ENCODE results near the gene VAC14.
"Not testable (repeated sequence)": the region's sequence is repeated elsewhere in the genome, so short reads cannot be mapped to it uniquely, and the experiment has no call there.

VAC14 gene

GRCh38 chr16:70646260-70647241, 154.4 kb downstream of the VAC14 start, which contains the start of gene IL34:
TSS of gene IL34 (plus strand) at chr16:70646559. CDS start at chr16:70646948, 389 bp downstream.
- DNase-seq (ENCODE audit: low read depth in 2 of 2) = no peak

- DNase-seq (ENCODE audit: low read depth in 2 of 2) = no peak
These were observed 156.0 kb downstream of the VAC14 start for GRCh38 chr16:70644763-70645597.

DNA sequence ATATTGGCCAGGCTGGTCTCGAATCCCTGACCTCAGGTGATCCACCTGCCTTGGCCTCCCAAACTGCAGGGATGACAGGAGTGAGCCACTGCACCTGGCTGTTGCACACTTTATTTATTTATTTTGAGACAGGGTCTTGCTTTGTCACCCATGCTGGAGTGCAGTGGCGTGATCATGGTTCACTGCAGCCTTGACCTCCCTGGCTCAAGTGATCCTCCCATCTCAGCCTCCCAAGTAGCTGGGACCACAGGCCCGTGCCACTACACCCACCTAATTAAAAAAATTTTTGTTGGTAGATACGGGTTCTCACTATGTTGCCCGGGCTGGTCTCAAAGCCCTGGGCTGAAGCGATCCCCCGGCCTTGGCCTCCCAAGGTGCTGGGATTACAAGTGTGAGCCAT, 157.7 kb downstream of the VAC14 start:
- not testable (repeated sequence) for DNase-seq (ENCODE audit: low read depth in 2 of 2)

DNA sequence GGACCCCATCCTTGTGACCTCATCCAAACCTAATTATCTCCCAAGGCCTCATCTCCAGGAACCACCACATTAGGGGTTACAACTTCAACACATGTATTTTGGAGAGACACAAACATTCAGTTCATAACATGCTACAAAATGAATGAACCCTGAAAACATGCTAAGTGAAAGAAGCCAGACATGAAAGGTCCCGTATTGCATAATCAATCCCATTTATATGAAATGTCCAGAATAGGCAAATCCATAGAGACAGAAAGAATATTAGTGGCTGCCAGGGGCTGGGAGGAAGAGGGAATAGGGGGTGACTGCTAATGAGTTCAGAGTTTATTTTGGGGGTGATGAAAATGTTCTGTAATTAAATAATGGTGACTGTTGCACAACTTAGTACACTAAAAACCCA, 158.3 kb downstream of the VAC14 start:
- no peak for DNase-seq (ENCODE audit: low read depth in 2 of 2)

DNA sequence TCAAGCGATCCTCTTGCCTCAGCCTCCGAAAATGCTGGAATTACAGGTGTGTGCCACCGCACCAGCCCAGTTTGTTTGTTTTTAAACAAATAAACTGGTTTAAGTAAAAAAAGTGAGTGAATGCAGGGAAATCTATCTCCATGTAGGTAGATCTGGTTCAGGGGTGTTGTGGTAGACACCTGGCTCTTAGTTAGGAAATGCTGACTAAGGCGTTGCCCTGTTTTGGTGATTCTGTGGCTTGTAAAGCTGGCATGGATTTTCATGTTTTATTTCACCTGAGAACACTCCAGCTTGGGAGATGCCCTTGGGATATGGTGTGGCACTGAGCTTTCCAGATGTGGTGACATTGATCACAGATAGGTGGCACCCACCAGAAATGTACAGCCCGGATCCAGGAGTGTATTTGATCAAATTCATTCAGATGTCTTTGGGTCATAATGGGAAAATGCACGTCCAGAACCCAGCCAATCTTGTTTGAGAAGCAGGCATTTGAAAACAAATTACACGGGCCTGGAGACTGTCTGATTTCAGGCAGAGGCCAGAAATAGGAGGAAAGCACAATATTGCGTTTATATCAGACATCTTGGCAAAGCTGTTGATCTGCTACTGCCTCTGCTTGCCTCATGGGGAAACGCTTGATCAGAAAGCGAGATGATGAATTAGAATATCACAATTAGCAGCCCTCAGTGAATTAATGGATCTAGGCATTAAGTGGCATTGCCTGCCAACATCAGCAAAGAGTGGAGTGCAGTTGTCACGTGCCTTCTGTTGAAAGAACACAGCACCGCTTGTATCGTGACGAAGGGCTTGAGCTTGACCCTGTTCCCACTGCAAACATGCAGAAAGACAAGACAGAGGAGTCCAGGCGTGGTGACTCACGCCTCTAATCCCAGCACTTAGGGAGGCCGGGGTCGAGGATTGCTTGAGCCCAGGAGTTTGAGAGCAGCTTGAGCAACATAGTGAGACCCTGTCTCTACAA, 161.9 kb downstream of the VAC14 start:
- no peak for DNase-seq (ENCODE audit: low read depth in 2 of 2)

Measured in stimulated activated CD8-positive, alpha-beta memory T cell treated with anti-CD3 and anti-CD28 coated beads, Interleukin-2, amount 100 ng/mL, for 1 hour (primary cell).